IMR-90 (cell line): ENCODE data around the gene SLC6A3.

Experiments used
- BHLHE40 ChIP-seq: fragments of 150-350 bp; IDR thresholded peaks from 2 replicates; pipeline ENCODE4 v1.6.1; 2016; ENCODE audit warnings: mild to moderate bottlenecking, low read depth, low read length
- CHD1 ChIP-seq: IDR thresholded peaks from 2 replicates; pipeline ENCODE4 v1.6.1; 2012; ENCODE audit warnings: low read depth, low read length, improper control_type of control experiment
- CTCF ChIP-seq: conservative IDR thresholded peaks from 2 replicates; pipeline ENCODE4 v1.5.1; 2012; ENCODE audit warnings: mild to moderate bottlenecking, low read depth, low read length, improper control_type of control experiment
- MAFK ChIP-seq: IDR thresholded peaks from 2 replicates; pipeline ENCODE4 v1.6.1; 2012; ENCODE audit warnings: low read depth, low read length, improper control_type of control experiment
- MAZ ChIP-seq: IDR thresholded peaks from 2 replicates; pipeline ENCODE4 v1.6.1; 2012; ENCODE audit warnings: low read depth, mild to moderate bottlenecking, low read length, improper control_type of control experiment, moderate library complexity, borderline replicate concordance
- POLR2A ChIP-seq: IDR thresholded peaks from 2 replicates; pipeline ENCODE4 v1.6.1; 2012; ENCODE audit warnings: mild to moderate bottlenecking, low read depth, low read length
- RAD21 ChIP-seq: IDR thresholded peaks from 2 replicates; pipeline ENCODE4 v1.6.1; 2012; ENCODE audit warnings: low read length, improper control_type of control experiment
- RCOR1 ChIP-seq: IDR thresholded peaks from 2 replicates; pipeline ENCODE4 v1.6.1; 2012; ENCODE audit warnings: mild to moderate bottlenecking, low read length, improper control_type of control experiment; ENCODE audit not compliant: insufficient replicate concordance
- USF2 ChIP-seq: fragments of 150-350 bp; IDR thresholded peaks from 2 replicates; pipeline ENCODE4 v1.6.1; 2017; ENCODE audit warnings: mild to moderate bottlenecking, antibody characterized with exemption, low read length, low read depth

- TF ChIP-seq POLR2A = no peak
- no peak for TF ChIP-seq CTCF
- no peak for TF ChIP-seq RCOR1
- no peak for TF ChIP-seq CHD1
- no peak for TF ChIP-seq USF2
- no peak for TF ChIP-seq MAZ
- no peak for TF ChIP-seq BHLHE40
- no peak for TF ChIP-seq RAD21
- TF ChIP-seq MAFK = no peak
Measured at GRCh38 chr5:1411099-1411498, 34.1 kb downstream of the SLC6A3 start.
